GM21360 (cell line): Measurements from ENCODE around the gene PROC.
"Not testable (repeated sequence)": the region's sequence is repeated elsewhere in the genome, so short reads cannot be mapped to it uniquely, and the experiment has no call there.

ENCODE experiments used
- ATAC-seq: cut with Tn5 transposase; IDR thresholded peaks from one replicate; pipeline ENCODE4 v1.9.1; 2021; ENCODE audit warnings: mild to moderate bottlenecking, moderate library complexity; ENCODE audit not compliant: unreplicated experiment

The PROC gene

GRCh38 chr2:127392828-127393578, 25.2 kb upstream of the PROC start:
- ATAC-seq: no peak

DNA sequence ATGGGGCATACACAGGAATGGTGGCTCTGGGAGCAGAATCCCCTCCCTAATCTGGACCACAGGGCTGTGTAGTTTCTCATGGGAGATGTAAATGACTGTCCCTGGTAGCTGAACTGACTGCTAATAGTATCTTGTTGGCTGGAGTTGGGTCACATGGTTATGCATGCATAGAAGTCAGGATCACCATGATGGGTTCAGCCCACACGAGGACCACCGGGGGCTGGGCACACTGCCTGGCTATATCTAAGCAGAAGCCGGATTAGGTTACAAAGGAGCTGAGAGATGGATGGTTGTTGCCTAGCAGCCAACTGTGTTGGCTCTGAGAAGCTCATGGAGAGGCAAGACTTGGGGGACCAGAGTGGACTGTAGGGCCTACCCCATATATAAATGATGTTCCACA, 23.7 kb upstream of the PROC start:
- no peak for ATAC-seq

DNA sequence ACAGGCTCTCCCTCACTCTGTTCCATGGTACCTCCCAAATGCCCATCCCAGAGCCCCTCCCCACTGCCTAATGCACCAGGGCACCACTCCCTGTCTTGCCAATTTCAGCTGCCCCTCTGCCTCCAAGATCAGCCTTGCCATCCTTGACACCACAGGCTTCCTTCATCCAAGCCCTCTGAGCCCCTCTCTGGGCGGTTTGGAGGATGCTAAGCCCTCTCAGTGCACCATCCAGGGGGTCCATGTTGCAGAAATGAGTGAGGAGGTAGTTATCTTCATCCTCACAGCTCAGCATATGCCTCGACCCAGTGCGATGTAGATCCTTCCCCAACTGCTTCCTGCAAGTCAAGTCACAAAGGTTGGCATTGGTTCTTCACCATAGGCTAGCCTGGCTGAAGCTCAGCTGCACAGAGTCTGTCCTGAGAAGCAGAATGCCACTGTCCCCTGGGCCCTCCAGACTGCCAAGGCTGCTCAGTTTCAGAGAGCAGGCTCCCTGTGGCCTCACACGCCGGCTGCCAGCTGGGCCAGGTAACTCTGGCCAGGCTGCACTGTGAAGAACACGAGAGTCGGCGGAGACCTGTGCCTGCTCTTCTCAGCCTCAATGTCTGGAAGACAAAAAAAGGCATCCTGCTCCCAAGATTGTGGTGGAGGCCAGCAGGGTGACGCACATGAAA, 20.5 kb upstream of the PROC start:
- no peak for ATAC-seq

GRCh38 chr2:127398239-127398590, 20.0 kb upstream of the PROC start:
- ATAC-seq: peak; percentile 72

DNA sequence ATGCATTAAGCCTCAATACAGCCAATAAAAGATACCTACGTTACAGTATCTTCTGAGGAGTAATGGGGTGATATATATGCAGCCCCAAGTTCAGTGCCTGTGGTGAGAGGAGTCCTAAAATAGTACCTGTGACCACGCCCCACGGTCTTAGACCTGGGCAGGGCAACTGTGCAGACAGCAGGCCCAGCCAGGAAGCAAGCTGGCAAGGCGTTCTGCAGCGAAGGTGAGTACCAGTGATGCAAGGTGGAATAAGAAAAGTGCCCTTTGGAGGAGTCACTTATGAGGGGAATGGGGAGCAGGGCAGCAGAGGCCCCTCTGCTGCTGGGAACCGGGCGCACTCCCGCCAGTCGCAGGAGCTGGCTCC, 17.7 kb upstream of the PROC start:
- no peak for ATAC-seq

DNA sequence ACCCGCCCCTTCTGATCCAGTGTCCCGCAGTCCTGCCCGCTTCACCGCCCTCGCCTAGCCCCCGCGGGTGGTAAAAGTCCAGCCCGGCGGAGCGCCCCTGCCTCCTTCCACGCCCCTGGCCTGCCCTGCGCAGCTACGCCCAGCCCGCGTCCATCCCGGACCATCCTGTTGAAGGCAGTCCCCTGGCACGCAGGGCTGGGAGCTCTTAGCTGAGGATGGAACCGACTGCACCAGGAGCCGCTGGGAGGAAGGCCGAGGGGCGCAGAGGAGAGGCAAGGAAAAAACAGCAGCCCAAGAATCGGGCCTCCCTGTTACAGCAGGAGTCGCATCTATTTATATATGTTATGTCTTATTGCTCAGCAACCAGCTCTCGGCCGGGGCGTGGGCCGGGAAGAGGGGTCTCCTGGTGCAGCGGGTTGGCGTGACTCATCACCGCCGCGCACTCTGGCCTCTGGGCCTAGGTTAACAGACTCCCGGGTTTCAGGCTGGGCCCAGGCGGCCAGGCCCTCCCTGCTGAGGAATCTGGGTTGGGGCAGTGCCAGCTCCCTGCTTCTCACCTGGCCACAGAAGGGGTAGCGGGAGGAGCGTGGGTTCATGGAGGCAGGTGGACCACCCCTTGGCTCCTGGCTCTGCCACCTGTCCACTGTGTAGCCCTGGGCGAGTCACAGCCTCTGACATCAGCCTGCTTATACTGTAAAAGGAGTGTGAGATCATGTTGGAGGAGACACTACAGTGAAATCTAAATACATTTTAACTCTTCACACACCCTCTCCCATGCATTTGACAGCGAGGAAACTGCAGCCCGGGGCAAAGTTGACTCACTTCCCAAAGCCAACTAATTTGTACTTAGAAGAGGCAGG, 17.1 kb upstream of the PROC start:
- no peak for ATAC-seq

- no peak for ATAC-seq
Observed at GRCh38 chr2:127401757-127402695, 16.2 kb upstream of the PROC start.

DNA sequence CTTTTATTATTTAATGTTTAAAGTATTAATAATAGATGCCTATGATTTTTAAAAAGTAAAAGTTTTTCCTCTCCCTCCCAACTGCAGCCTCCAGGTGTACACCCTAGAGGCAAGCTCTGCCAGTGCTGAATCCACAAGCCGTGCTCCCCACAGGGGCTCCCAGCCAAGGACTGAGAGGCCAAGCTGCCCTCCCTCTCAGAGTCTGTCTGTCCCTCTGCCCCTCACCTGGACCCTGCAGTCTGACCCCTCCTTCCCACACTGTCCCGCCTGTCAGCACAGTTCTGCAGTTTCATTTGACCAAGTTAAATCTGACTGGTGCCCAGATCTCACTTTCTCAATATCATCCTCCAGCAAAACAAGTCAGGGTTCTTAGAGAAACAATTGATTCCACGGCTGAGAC, 14.8 kb upstream of the PROC start:
- ATAC-seq: no peak

DNA sequence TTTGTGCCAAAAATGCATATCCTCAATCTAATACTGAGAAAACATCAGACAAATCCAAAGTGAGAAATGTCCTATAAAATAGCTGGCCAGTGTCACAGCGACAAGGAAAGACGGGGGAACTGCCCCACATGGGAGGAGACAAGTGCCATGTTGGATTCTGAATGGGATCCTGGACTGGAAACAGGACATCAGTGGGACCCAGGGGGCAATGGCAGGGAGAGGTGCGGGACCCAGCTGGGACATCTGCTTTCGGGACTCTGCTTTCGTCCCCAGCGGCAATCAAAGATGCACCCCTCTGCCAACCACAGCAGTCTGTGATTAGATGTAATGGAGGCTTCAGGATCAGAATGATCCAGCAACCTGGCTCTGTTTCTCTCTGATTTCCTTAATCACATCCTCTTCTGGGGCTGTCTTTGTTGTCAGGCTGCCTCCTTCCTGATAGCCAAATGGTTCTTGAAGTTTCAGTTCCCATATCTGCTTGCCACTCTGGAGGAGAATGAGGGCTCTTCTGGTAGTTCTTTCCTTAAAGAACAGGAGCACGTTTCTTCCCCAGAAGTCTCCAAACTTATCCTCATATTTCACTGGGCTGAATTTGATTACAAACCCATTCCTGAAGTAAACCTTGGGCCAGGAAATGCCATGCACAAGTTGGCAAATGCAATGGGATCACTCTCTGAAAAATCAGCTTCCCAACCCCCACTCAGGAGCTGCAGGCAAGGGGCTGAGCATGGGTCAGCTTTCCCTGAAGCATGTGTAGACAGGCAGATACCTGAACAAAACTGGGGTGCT, 13.6 kb upstream of the PROC start:
- ATAC-seq: no peak

GRCh38 chr2:127405255-127405610, 13.0 kb upstream of the PROC start:
- no peak for ATAC-seq

GRCh38 chr2:127406454-127406853, 11.8 kb upstream of the PROC start:
- no peak for ATAC-seq

- ATAC-seq: no peak
Observed at GRCh38 chr2:127407091-127407490, 11.1 kb upstream of the PROC start.

DNA sequence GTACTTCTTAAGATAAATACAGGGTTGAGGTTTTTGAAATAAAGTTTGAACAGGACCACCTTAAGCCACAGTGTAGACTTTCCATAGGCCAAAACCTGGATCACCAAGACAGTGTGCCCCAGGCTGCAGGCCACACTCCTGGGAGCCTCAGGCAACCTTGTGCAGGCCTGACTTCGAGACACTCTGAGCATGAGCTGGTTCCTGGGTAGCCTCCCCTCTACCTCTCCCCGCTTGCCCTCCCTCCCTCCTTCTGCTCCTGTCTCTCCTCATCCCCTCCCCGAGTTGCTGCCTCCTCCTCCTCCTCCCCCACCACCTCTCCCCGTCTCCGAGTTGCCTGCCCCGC, 10.6 kb upstream of the PROC start:
- ATAC-seq: peak; percentile 24

- peak; percentile 78 for ATAC-seq
Observed at GRCh38 chr2:127408004-127408806, 10.0 kb upstream of the PROC start.

- ATAC-seq: no peak
Observed at GRCh38 chr2:127408807-127409099, 9.5 kb upstream of the PROC start.

DNA sequence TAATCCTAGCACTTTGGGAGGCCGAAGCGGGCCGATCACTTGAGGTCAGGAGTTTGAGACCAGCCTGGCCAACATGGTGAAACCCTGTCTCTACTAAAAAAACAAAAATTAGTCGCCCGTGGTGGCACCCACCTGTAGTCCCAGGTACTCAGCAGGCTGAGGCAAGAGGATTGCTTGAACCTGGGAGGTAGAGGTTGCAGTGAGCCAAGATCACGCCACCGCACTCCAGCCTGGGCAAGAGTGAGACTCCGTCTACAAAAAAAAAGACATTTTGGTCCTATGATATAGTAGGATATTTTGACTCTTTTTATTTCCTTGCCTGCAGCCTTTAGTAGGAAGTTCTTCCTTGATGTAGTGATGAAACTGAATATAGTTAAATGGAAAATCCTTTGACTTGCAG, 8.5 kb upstream of the PROC start:
- not testable (repeated sequence) for ATAC-seq

- ATAC-seq: peak; percentile 38
Observed at GRCh38 chr2:127410871-127411652, 7.2 kb upstream of the PROC start.

GRCh38 chr2:127411653-127412369, 6.4 kb upstream of the PROC start:
- ATAC-seq: no peak
